ENCODE measurements around the gene ORC4. TPM values are rescaled to one million over a fixed set of nuclear protein-coding genes. Genes with fewer than 3 reads are reported as not detected.

ORC4 gene
- total RNA-seq, 4 donors from 2014 or later = 38.7 to 85.0 (median 45.5) TPM

DNA sequence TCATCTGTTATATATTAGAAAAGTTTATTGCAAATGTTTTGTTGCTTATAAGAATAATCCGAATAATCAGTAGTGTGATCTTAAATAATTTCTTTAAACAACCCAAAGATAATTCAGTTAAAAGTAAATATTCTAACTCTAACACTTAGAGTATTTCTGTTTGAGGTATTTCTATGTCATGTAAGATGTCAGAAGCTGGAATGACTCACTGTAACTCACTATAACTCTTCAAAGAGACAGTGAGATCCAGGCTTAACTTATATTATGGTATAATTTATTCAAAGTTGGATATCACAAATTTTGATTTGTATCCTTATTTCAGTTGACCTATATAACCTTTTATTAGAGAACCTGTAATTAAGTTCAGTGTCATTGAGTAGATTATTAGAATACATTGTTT, 7.3 kb upstream of the ORC4 start:
- no peak for DNase-seq (ENCODE audit: low spot score in 2 of 2)
- no peaks in the 10 kb centered on the region for H3K9me3 ChIP-seq
- no peaks in the 10 kb centered on the region for H3K27me3 ChIP-seq
- H3K27ac ChIP-seq = no peak overlapping the region
- H3K4me1 ChIP-seq = peaks cover 0 to 19% (median 4%) of the 10 kb centered on the region in 4 donors
- TF ChIP-seq EP300 (IDR thresholded peaks at IDR 0.05) = no peak
- TF ChIP-seq, protein P1, sequence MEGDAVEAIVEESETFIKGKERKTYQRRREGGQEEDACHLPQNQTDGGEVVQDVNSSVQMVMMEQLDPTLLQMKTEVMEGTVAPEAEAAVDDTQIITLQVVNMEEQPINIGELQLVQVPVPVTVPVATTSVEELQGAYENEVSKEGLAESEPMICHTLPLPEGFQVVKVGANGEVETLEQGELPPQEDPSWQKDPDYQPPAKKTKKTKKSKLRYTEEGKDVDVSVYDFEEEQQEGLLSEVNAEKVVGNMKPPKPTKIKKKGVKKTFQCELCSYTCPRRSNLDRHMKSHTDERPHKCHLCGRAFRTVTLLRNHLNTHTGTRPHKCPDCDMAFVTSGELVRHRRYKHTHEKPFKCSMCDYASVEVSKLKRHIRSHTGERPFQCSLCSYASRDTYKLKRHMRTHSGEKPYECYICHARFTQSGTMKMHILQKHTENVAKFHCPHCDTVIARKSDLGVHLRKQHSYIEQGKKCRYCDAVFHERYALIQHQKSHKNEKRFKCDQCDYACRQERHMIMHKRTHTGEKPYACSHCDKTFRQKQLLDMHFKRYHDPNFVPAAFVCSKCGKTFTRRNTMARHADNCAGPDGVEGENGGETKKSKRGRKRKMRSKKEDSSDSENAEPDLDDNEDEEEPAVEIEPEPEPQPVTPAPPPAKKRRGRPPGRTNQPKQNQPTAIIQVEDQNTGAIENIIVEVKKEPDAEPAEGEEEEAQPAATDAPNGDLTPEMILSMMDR (IDR thresholded peaks at IDR 0.05) = no peak
- no peak for TF ChIP-seq POLR2A (IDR thresholded peaks at IDR 0.05)
- WGBS, 2 donors = 93 to 94% methylated on average over 1 of the region's 1 CpG
- H3K4me3 ChIP-seq = no peak overlapping the region
- no peaks in the 10 kb centered on the region for H3K36me3 ChIP-seq

DNA sequence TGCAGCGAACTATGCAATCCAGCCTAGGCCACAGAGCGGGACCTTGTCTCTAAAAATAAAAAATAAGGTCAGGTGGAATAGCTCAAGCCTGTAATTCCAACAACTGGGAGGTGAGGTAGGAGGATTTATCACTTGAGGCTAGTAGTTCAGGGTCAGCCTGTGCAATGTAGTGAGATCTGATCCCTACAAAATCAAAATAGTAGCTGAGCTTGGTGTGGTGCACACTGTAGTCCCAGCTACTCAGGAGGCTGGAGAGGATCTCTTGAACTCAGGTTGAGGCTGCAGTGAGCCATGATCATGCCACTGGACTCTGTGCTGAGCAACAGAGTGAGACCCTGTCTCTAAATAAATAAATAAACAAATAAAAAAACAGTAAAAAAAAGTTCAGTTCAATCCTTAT, 6.0 kb upstream of the ORC4 start:
- 96% methylated on average over 2 of the region's 2 CpGs for WGBS, 2 donors
- Histone ChIP-seq H3K27me3 (no peaks in the 10 kb centered on the region), H3K9me3 (no peaks in the 10 kb centered on the region), H3K36me3 (no peaks in the 10 kb centered on the region), H3K4me3 (no peak overlapping the region), H3K4me1 (peaks cover 0 to 31% (median 13%) of the 10 kb centered on the region in 4 donors), H3K27ac (no peak overlapping the region)
- DNase-seq (ENCODE audit: low spot score in 2 of 2) = no peak
- TF ChIP-seq, protein P1 (IDR thresholded peaks at IDR 0.05) = no peak
- TF ChIP-seq POLR2A (IDR thresholded peaks at IDR 0.05) = no peak

DNA sequence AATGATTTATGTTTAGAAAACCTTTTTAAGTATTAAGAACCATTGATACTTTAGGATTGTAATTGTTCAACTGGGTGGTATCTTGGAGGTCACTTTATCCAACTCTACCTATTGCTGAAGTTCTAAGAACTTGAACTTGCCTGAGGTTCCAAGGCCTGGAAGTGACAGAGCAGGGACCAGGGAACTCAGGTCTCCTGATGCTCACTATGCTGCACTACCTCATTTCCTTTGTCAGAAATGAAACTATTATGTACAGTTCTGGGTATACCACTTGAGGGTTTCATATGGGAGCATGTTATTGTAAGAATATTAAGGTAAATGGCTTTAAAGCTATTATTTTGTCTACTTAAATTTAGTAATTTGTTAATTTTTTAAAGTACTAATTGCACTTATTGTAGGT, 3.3 kb upstream of the ORC4 start:
- H3K36me3 ChIP-seq = no peaks in the 10 kb centered on the region
- no peaks in the 10 kb centered on the region for H3K9me3 ChIP-seq
- DNase-seq (ENCODE audit: low spot score in 2 of 2) = no peak
- H3K4me3 ChIP-seq = no peak overlapping the region
- TF ChIP-seq EP300 (IDR thresholded peaks at IDR 0.05) = no peak
- TF ChIP-seq, protein P1 (IDR thresholded peaks at IDR 0.05) = no peak
- TF ChIP-seq POLR2A (IDR thresholded peaks at IDR 0.05) = no peak
- H3K4me1 ChIP-seq = peaks cover 0 to 44% (median 22%) of the 10 kb centered on the region in 4 donors
- no peaks in the 10 kb centered on the region for H3K27me3 ChIP-seq
- no peak overlapping the region for H3K27ac ChIP-seq

DNA sequence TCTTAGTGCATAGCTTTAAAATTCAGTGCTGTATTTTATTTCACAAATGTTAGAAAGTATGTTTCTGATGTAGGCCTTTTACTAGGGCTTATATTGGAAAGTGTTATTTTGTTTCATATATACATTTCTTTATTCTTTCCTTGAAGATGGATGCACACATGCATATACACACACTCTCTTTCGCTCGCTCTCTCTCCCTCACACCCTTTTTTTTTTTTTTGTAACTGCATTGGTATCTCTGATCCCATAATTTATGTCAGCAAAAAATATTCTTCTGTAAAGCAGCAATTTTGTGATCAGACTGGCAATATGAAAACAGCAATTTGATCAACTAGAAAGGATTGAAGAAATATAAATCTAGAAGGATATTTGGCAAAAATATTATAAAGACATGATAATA, 2.3 kb upstream of the ORC4 start:
- Histone ChIP-seq H3K4me1 (peaks cover 0 to 53% (median 26%) of the 10 kb centered on the region in 4 donors), H3K9me3 (no peaks in the 10 kb centered on the region), H3K27ac (no peak overlapping the region), H3K27me3 (no peaks in the 10 kb centered on the region), H3K4me3 (no peak overlapping the region), H3K36me3 (no peaks in the 10 kb centered on the region)
- no peak for DNase-seq (ENCODE audit: low spot score in 2 of 2)
- 64 to 66% methylated on average over 2 of the region's 2 CpGs for WGBS, 2 donors
- no peak for TF ChIP-seq EP300 (IDR thresholded peaks at IDR 0.05)
- TF ChIP-seq POLR2A (IDR thresholded peaks at IDR 0.05) = no peak
- TF ChIP-seq, protein P1 (IDR thresholded peaks at IDR 0.05) = no peak

DNA sequence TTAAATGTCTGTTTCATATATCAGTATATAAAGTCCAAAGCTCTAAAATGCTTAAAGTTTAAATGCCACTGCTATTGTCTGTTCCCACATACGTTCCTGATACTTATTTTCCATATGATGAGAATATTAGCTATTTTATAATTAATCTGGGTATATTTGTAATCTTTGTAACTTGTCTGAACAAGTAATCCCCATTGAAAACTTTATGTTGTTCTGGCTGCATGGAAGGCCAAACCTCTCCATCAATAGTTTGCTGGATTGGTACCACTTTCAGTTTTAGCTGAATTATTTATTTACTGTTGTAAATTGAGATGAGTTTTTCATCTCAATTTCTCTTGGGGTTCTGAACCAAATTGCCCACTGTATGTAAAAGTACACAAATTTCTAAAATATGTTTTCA, 1.8 kb upstream of the ORC4 start:
- DNase-seq (ENCODE audit: low spot score in 2 of 2) = no peak
- no peak for TF ChIP-seq EP300 (IDR thresholded peaks at IDR 0.05)
- no peak for TF ChIP-seq POLR2A (IDR thresholded peaks at IDR 0.05)
- TF ChIP-seq, protein P1 (IDR thresholded peaks at IDR 0.05) = no peak
- 19 to 21% methylated on average over 1 of the region's 1 CpG for WGBS, 2 donors
- Histone ChIP-seq H3K4me3 (peak overlapping the region in 2 of 4 donors; percentile 81 to 97), H3K27me3 (no peaks in the 10 kb centered on the region), H3K27ac (peak overlapping the region in 2 of 4 donors; percentile 98), H3K36me3 (no peaks in the 10 kb centered on the region), H3K4me1 (peaks cover 0 to 59% (median 26%) of the 10 kb centered on the region in 4 donors), H3K9me3 (no peaks in the 10 kb centered on the region)
